Lung (tissue), 12 donors: ENCODE measurements around the gene TAS1R1. TPM values are rescaled to one million over a fixed set of nuclear protein-coding genes. Genes with fewer than 3 reads are reported as not detected.

Experiments
- ATAC-seq: fragments of 200-7000 bp; cut with Tn5 transposase; one replicate; pipeline ENCODE4 v1.9.1; 2020; ENCODE audit warnings: moderate number of reproducible peaks; ENCODE audit not compliant: insufficient read depth, low FRiP score
- DNase-seq, 3 donors: peaks; one replicate each; pipeline ENCODE4 v3.0.0-alpha.2; 2013 to 2017
- H3K27ac ChIP-seq, 2 donors: one replicate each; pipeline ENCODE4 v1.5.1; 2013; ENCODE audit warnings: mild to moderate bottlenecking in 2 of 2, moderate library complexity in 2 of 2, control low read depth in 1 of 2, inconsistent platforms in 1 of 2, low read depth in 1 of 2, low read length in 1 of 2
- H3K27me3 ChIP-seq, 3 donors: one replicate each; pipeline ENCODE4 v1.5.1; 2013; ENCODE audit warnings: low read length in 2 of 3; ENCODE audit not compliant: control insufficient read depth in 3 of 3, insufficient read depth in 3 of 3
- H3K36me3 ChIP-seq, 4 donors: one replicate each; pipeline ENCODE4 v1.5.1; 2013; ENCODE audit warnings: low read length in 4 of 4, mild to moderate bottlenecking in 1 of 4, moderate library complexity in 1 of 4; ENCODE audit not compliant: control insufficient read depth in 4 of 4, insufficient read depth in 4 of 4
- H3K4me1 ChIP-seq, 5 donors: one replicate each; pipeline ENCODE4 v1.5.1; 2013; ENCODE audit warnings: low read length in 5 of 5, mild to moderate bottlenecking in 2 of 5, moderate library complexity in 1 of 5; ENCODE audit not compliant: control insufficient read depth in 5 of 5, insufficient read depth in 5 of 5
- H3K4me3 ChIP-seq: one replicate; pipeline ENCODE4 v1.5.1; 2013; ENCODE audit warnings: mild to moderate bottlenecking, control low read depth, moderate library complexity
- H3K9ac ChIP-seq, 2 donors: one replicate each; pipeline ENCODE4 v1.5.1; 2013; ENCODE audit warnings: low read length in 2 of 2, control low read depth in 1 of 2; ENCODE audit not compliant: insufficient read depth in 1 of 2
- H3K9me3 ChIP-seq, 4 donors: one replicate each; pipeline ENCODE4 v1.5.1; 2013; ENCODE audit warnings: low read length in 3 of 4, mild to moderate bottlenecking in 1 of 4, moderate library complexity in 1 of 4; ENCODE audit not compliant: control insufficient read depth in 4 of 4, insufficient read depth in 3 of 4
- CTCF ChIP-seq: IDR thresholded peaks from 2 replicates; pipeline ENCODE4 v1.5.1; 2012; ENCODE audit warnings: mild to moderate bottlenecking; ENCODE audit errors: control extremely low read depth, extremely low read depth
- WGBS, 2 donors: extraction: QIAGEN DNeasy Blood & Tissue Kit; methylation state at CpG; one replicate each; pipeline ENCODE4 v1.1.7; 2013; 5-methylcytosine and 5-hydroxymethylcytosine counted together
- polyA plus RNA-seq, 2 donors: library from polyadenylated mRNA; stranded (reverse); fragments of 200-250 nt; gene quantifications; one replicate each; pipeline ENCODE4 v1.2.1, GENCODE V29; 2013
- total RNA-seq, 2 donors: library from RNA; depleted of rRNA in 1 of 2; stranded (reverse); fragments of >200 nt in 1 of 2; gene quantifications; one replicate each; pipeline ENCODE4 v1.2.1, GENCODE V29; 2014 to 2021
- donor health status: control.
- donor health status: control.
- donor health status: Bipolar disorder and iron deficiency.
- donor health status: healthy.
- donor health status: DM: yes; HTN: yes; CAD: no.

TAS1R1 gene
- total and polyA plus RNA-seq, 4 donors = 0.02 to 0.51 (median 0.15) TPM

GRCh38 chr1:6519491-6519934 is 35.6 kb upstream of the TAS1R1 start:
- TF ChIP-seq CTCF = no peak
- H3K27ac ChIP-seq = no peak overlapping the region
- H3K9me3 ChIP-seq = no peaks in the 10 kb centered on the region
- H3K36me3 ChIP-seq = peaks cover 0 to 3% (median 0%) of the 10 kb centered on the region in 4 donors
- WGBS, 2 donors = 77 to 88% methylated on average over 11 of the region's 11 CpGs
- no peak overlapping the region for H3K9ac ChIP-seq
- DNase-seq (no peak), ATAC-seq (no peak)
- no peak overlapping the region for H3K4me3 ChIP-seq
- no peaks in the 10 kb centered on the region for H3K27me3 ChIP-seq
- peaks cover 0 to 14% (median 0%) of the 10 kb centered on the region in 5 donors for H3K4me1 ChIP-seq

- Histone ChIP-seq H3K4me1 (peaks cover 0 to 14% (median 0%) of the 10 kb centered on the region in 5 donors), H3K27ac (no peak overlapping the region), H3K27me3 (no peaks in the 10 kb centered on the region), H3K9ac (peak overlapping the region in 1 of 2 donors; percentile 15), H3K4me3 (no peak overlapping the region), H3K36me3 (peaks cover 0 to 3% (median 0%) of the 10 kb centered on the region in 4 donors), H3K9me3 (no peaks in the 10 kb centered on the region)
- no peak for TF ChIP-seq CTCF
- ATAC-seq = peak; percentile 47
- WGBS, 2 donors = 46 to 64% methylated on average over 13 of the region's 13 CpGs
- peak; percentile 82 to 91 (median 87) for DNase-seq
These were observed 35.0 kb upstream of the TAS1R1 start for GRCh38 chr1:6519935-6520671.

GRCh38 chr1:6521536-6521935 is 33.6 kb upstream of the TAS1R1 start:
- 66 to 68% methylated on average over 5 of the region's 5 CpGs for WGBS, 2 donors
- H3K27ac ChIP-seq = no peak overlapping the region
- no peak for DNase-seq
- H3K27me3 ChIP-seq = no peaks in the 10 kb centered on the region
- no peak overlapping the region for H3K9ac ChIP-seq
- no peaks in the 10 kb centered on the region for H3K9me3 ChIP-seq
- peaks cover 0 to 14% (median 0%) of the 10 kb centered on the region in 5 donors for H3K4me1 ChIP-seq
- no peak for ATAC-seq
- peaks cover 4 to 12% (median 7%) of the 10 kb centered on the region in 4 donors for H3K36me3 ChIP-seq
- no peak for TF ChIP-seq CTCF
- H3K4me3 ChIP-seq = no peak overlapping the region
